ENCODE measurements around the gene NRG4.

The NRG4 gene

GRCh38 chr15:75966073-75966472 is 46.2 kb downstream of the NRG4 start:
- Histone ChIP-seq H3K23ac (ENCODE audit: low read length) (no peak overlapping the region), H3K4me2 (ENCODE audit: low read length) (no peak overlapping the region), H4K12ac (ENCODE audit: low read depth, low read length) (no peak overlapping the region), H3K27ac (ENCODE audit: low read depth, low read length) (no peak overlapping the region), H3K4me3 (ENCODE audit: low read depth, low read length) (no peak overlapping the region), H2BK120ac (ENCODE audit: insufficient read depth, low read length, poor library complexity) (no peak overlapping the region), H4K91ac (ENCODE audit: low read depth, low read length) (no peak overlapping the region), H3K9me3 (ENCODE audit: insufficient read depth, low read depth, low read length) (no peaks in the 10 kb centered on the region), H3K9ac (ENCODE audit: low read length) (no peak overlapping the region), H4K8ac (ENCODE audit: low read depth, low read length) (no peak overlapping the region), H3K79me2 (ENCODE audit: control insufficient read depth, insufficient read depth, low read length, poor library complexity) (no peaks in the 10 kb centered on the region), H3K4ac (ENCODE audit: low read depth, low read length) (no peak overlapping the region), H3K36me3 (ENCODE audit: control insufficient read depth in 1 of 2, insufficient read depth in 2 of 2, low read length in 2 of 2) (no peaks in the 10 kb centered on the region), H2BK12ac (ENCODE audit: low read length) (no peak overlapping the region), H2AK5ac (ENCODE audit: low read length) (no peak overlapping the region), H3K18ac (ENCODE audit: low read length) (no peak overlapping the region), H3K79me1 (ENCODE audit: low read length) (no peaks in the 10 kb centered on the region), H3K4me1 (ENCODE audit: control insufficient read depth in 1 of 2, insufficient read depth in 2 of 2, low read length in 2 of 2) (no peaks in the 10 kb centered on the region), H3K14ac (ENCODE audit: low read length) (no peak overlapping the region), H3K27me3 (ENCODE audit: insufficient read depth, low read length) (no peaks in the 10 kb centered on the region), H2AFZ (ENCODE audit: insufficient read depth, low read length, poor library complexity) (no peak overlapping the region), H2BK5ac (ENCODE audit: low read depth, low read length, poor library complexity) (no peak overlapping the region)
- no CpG with 5 or more reads among the region's 2 CpGs for WGBS (ENCODE audit: extremely low coverage, insufficient coverage, insufficient read length)
- peak; percentile 38 to 83 for DNase-seq

- Histone ChIP-seq H2BK120ac (ENCODE audit: insufficient read depth, low read length, poor library complexity) (no peak overlapping the region), H3K9ac (ENCODE audit: low read length) (no peak overlapping the region), H3K79me1 (ENCODE audit: low read length) (no peaks in the 10 kb centered on the region), H3K9me3 (ENCODE audit: insufficient read depth, low read depth, low read length) (no peaks in the 10 kb centered on the region), H3K27ac (ENCODE audit: low read depth, low read length) (no peak overlapping the region), H2BK12ac (ENCODE audit: low read length) (no peak overlapping the region), H2AK5ac (ENCODE audit: low read length) (no peak overlapping the region), H3K4ac (ENCODE audit: low read depth, low read length) (no peak overlapping the region), H3K14ac (ENCODE audit: low read length) (no peak overlapping the region), H4K91ac (ENCODE audit: low read depth, low read length) (no peak overlapping the region), H3K4me3 (ENCODE audit: low read depth, low read length) (no peak overlapping the region), H4K8ac (ENCODE audit: low read depth, low read length) (no peak overlapping the region), H3K4me1 (ENCODE audit: control insufficient read depth in 1 of 2, insufficient read depth in 2 of 2, low read length in 2 of 2) (no peaks in the 10 kb centered on the region), H3K36me3 (ENCODE audit: control insufficient read depth in 1 of 2, insufficient read depth in 2 of 2, low read length in 2 of 2) (no peaks in the 10 kb centered on the region), H2AFZ (ENCODE audit: insufficient read depth, low read length, poor library complexity) (no peak overlapping the region), H3K79me2 (ENCODE audit: control insufficient read depth, insufficient read depth, low read length, poor library complexity) (no peaks in the 10 kb centered on the region), H4K12ac (ENCODE audit: low read depth, low read length) (no peak overlapping the region), H3K4me2 (ENCODE audit: low read length) (no peak overlapping the region), H3K23ac (ENCODE audit: low read length) (no peak overlapping the region), H3K18ac (ENCODE audit: low read length) (no peak overlapping the region), H2BK5ac (ENCODE audit: low read depth, low read length, poor library complexity) (no peak overlapping the region), H3K27me3 (ENCODE audit: insufficient read depth, low read length) (no peaks in the 10 kb centered on the region)
- WGBS (ENCODE audit: extremely low coverage, insufficient coverage, insufficient read length) = no CpG with 5 or more reads among the region's 1 CpG
- DNase-seq = no peak
Measured at GRCh38 chr15:75961331-75961730, 50.9 kb downstream of the NRG4 start.

- Histone ChIP-seq H3K79me2 (ENCODE audit: control insufficient read depth, insufficient read depth, low read length, poor library complexity) (no peaks in the 10 kb centered on the region), H3K4ac (ENCODE audit: low read depth, low read length) (no peak overlapping the region), H2BK5ac (ENCODE audit: low read depth, low read length, poor library complexity) (no peak overlapping the region), H2BK120ac (ENCODE audit: insufficient read depth, low read length, poor library complexity) (no peak overlapping the region), H3K18ac (ENCODE audit: low read length) (no peak overlapping the region), H3K14ac (ENCODE audit: low read length) (no peak overlapping the region), H3K9ac (ENCODE audit: low read length) (no peak overlapping the region), H3K36me3 (ENCODE audit: control insufficient read depth in 1 of 2, insufficient read depth in 2 of 2, low read length in 2 of 2) (no peaks in the 10 kb centered on the region), H4K8ac (ENCODE audit: low read depth, low read length) (no peak overlapping the region), H4K12ac (ENCODE audit: low read depth, low read length) (no peak overlapping the region), H3K9me3 (ENCODE audit: insufficient read depth, low read depth, low read length) (no peaks in the 10 kb centered on the region), H2AFZ (ENCODE audit: insufficient read depth, low read length, poor library complexity) (no peak overlapping the region), H3K79me1 (ENCODE audit: low read length) (no peaks in the 10 kb centered on the region), H2AK5ac (ENCODE audit: low read length) (no peak overlapping the region), H3K27me3 (ENCODE audit: insufficient read depth, low read length) (no peaks in the 10 kb centered on the region), H3K4me2 (ENCODE audit: low read length) (no peak overlapping the region), H2BK12ac (ENCODE audit: low read length) (no peak overlapping the region), H3K23ac (ENCODE audit: low read length) (no peak overlapping the region), H4K91ac (ENCODE audit: low read depth, low read length) (no peak overlapping the region), H3K27ac (ENCODE audit: low read depth, low read length) (no peak overlapping the region), H3K4me3 (ENCODE audit: low read depth, low read length) (no peak overlapping the region), H3K4me1 (ENCODE audit: control insufficient read depth in 1 of 2, insufficient read depth in 2 of 2, low read length in 2 of 2) (no peaks in the 10 kb centered on the region)
- no peak for DNase-seq
- WGBS (ENCODE audit: extremely low coverage, insufficient coverage, insufficient read length) = no CpG with 5 or more reads among the region's 1 CpG
Measured at GRCh38 chr15:75955720-75956119, 56.5 kb downstream of the NRG4 start.

GRCh38 chr15:75952525-75952924 is 59.7 kb downstream of the NRG4 start:
- Histone ChIP-seq H2AK5ac (ENCODE audit: low read length) (no peak overlapping the region), H4K12ac (ENCODE audit: low read depth, low read length) (no peak overlapping the region), H3K36me3 (ENCODE audit: control insufficient read depth in 1 of 2, insufficient read depth in 2 of 2, low read length in 2 of 2) (no peaks in the 10 kb centered on the region), H3K23ac (ENCODE audit: low read length) (no peak overlapping the region), H3K9me3 (ENCODE audit: insufficient read depth, low read depth, low read length) (no peaks in the 10 kb centered on the region), H2BK5ac (ENCODE audit: low read depth, low read length, poor library complexity) (no peak overlapping the region), H2BK120ac (ENCODE audit: insufficient read depth, low read length, poor library complexity) (no peak overlapping the region), H2BK12ac (ENCODE audit: low read length) (no peak overlapping the region), H3K79me1 (ENCODE audit: low read length) (no peaks in the 10 kb centered on the region), H3K4ac (ENCODE audit: low read depth, low read length) (no peak overlapping the region), H3K14ac (ENCODE audit: low read length) (no peak overlapping the region), H4K8ac (ENCODE audit: low read depth, low read length) (no peak overlapping the region), H3K4me3 (ENCODE audit: low read depth, low read length) (no peak overlapping the region), H3K9ac (ENCODE audit: low read length) (no peak overlapping the region), H4K91ac (ENCODE audit: low read depth, low read length) (no peak overlapping the region), H3K18ac (ENCODE audit: low read length) (no peak overlapping the region), H3K79me2 (ENCODE audit: control insufficient read depth, insufficient read depth, low read length, poor library complexity) (no peaks in the 10 kb centered on the region), H3K27ac (ENCODE audit: low read depth, low read length) (no peak overlapping the region), H3K4me2 (ENCODE audit: low read length) (no peak overlapping the region), H3K27me3 (ENCODE audit: insufficient read depth, low read length) (no peaks in the 10 kb centered on the region), H2AFZ (ENCODE audit: insufficient read depth, low read length, poor library complexity) (no peak overlapping the region), H3K4me1 (ENCODE audit: control insufficient read depth in 1 of 2, insufficient read depth in 2 of 2, low read length in 2 of 2) (no peaks in the 10 kb centered on the region)
- DNase-seq = no peak
- no CpG with 5 or more reads among the region's 4 CpGs for WGBS (ENCODE audit: extremely low coverage, insufficient coverage, insufficient read length)

Measured in trophoblast cell (in vitro differentiated cells and primary cell).